HL-60 (cell line): ENCODE results near the gene UPF2.

ENCODE experiments used
- GABPA ChIP-seq: IDR thresholded peaks from 2 replicates; pipeline ENCODE4 v1.6.1; 2012; ENCODE audit warnings: low read depth
- POLR2AphosphoS5 ChIP-seq: IDR thresholded peaks from 2 replicates; pipeline ENCODE4 v1.6.1; 2012; ENCODE audit warnings: low read depth
- TF ChIP-seq, protein P1 (sequence below): IDR thresholded peaks from one replicate; pipeline ENCODE4 v1.5.1; 2011; ENCODE audit warnings: low read length, control low read depth, inconsistent platforms; ENCODE audit not compliant: insufficient read depth
- TF ChIP-seq, protein P2 (sequence below): IDR thresholded peaks from 2 replicates; pipeline ENCODE4 v1.6.1; 2012; ENCODE audit warnings: low read depth; ENCODE audit not compliant: insufficient replicate concordance

DNA sequence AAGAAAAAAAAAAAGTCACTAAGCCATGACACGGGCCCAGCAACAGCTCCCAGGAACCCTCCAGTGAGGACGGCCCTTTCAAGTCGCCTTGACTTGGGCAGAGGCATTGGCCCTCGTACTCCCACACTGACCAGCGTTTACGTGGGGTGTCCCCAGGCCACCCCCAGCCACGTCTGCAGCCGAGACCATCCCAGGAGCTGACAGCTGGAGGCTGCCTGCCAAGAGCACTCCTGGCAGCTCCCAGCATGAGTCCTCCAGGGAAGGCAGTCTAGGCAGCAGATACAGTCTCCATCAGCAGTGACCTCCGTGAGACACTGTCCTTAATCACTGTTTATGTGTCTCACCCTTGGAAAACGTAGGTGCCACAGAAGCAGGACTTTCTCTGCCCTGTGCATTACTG, 133.0 kb downstream of the UPF2 start:
- TF ChIP-seq, protein P1, sequence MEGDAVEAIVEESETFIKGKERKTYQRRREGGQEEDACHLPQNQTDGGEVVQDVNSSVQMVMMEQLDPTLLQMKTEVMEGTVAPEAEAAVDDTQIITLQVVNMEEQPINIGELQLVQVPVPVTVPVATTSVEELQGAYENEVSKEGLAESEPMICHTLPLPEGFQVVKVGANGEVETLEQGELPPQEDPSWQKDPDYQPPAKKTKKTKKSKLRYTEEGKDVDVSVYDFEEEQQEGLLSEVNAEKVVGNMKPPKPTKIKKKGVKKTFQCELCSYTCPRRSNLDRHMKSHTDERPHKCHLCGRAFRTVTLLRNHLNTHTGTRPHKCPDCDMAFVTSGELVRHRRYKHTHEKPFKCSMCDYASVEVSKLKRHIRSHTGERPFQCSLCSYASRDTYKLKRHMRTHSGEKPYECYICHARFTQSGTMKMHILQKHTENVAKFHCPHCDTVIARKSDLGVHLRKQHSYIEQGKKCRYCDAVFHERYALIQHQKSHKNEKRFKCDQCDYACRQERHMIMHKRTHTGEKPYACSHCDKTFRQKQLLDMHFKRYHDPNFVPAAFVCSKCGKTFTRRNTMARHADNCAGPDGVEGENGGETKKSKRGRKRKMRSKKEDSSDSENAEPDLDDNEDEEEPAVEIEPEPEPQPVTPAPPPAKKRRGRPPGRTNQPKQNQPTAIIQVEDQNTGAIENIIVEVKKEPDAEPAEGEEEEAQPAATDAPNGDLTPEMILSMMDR, result no peak
- no peak for TF ChIP-seq POLR2AphosphoS5
- TF ChIP-seq, protein P2, sequence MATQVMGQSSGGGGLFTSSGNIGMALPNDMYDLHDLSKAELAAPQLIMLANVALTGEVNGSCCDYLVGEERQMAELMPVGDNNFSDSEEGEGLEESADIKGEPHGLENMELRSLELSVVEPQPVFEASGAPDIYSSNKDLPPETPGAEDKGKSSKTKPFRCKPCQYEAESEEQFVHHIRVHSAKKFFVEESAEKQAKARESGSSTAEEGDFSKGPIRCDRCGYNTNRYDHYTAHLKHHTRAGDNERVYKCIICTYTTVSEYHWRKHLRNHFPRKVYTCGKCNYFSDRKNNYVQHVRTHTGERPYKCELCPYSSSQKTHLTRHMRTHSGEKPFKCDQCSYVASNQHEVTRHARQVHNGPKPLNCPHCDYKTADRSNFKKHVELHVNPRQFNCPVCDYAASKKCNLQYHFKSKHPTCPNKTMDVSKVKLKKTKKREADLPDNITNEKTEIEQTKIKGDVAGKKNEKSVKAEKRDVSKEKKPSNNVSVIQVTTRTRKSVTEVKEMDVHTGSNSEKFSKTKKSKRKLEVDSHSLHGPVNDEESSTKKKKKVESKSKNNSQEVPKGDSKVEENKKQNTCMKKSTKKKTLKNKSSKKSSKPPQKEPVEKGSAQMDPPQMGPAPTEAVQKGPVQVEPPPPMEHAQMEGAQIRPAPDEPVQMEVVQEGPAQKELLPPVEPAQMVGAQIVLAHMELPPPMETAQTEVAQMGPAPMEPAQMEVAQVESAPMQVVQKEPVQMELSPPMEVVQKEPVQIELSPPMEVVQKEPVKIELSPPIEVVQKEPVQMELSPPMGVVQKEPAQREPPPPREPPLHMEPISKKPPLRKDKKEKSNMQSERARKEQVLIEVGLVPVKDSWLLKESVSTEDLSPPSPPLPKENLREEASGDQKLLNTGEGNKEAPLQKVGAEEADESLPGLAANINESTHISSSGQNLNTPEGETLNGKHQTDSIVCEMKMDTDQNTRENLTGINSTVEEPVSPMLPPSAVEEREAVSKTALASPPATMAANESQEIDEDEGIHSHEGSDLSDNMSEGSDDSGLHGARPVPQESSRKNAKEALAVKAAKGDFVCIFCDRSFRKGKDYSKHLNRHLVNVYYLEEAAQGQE, result no peak
- TF ChIP-seq GABPA, result no peak
